ENCODE measurements around the gene OR52W1.

DNA sequence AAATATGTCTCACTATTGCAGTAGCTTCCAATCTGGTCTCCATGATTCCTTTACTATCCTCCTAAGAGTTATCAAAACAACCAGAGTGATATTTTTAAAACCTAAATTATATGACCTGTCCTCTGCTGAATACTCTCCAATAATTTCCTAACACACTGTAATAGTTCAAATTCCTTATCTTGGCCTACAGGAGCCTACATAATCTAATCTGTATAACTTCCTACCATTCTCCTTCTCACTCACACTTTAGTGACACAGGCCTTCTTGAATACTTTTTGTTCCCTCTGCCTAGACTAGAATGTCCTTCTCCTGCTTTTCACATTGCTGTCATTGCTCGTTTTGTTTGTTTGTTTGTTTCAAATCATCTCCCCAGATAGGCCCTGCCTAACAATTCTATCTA is 26.0 kb downstream of the OR52W1 start:
- TF ChIP-seq CTCF (IDR thresholded peaks at IDR 0.05): no peak
- no peak for TF ChIP-seq EZH2 (IDR thresholded peaks at IDR 0.05; ENCODE audit: borderline replicate concordance, insufficient read depth, low read depth, low read length, poor library complexity, severe bottlenecking)
